Activated CD4-positive, alpha-beta memory T cell treated with anti-CD3 and anti-CD28 coated beads, Interleukin-2, amount 10 ng/mL, durations not matched to agents 7 days and 5 days (primary cell): ENCODE results near the gene RADX. TPM values are rescaled to one million over a fixed set of nuclear protein-coding genes. Genes with fewer than 3 reads are reported as not detected.

Experiments
- total RNA-seq, 2 experiments: library from RNA; stranded (reverse); gene quantifications; one replicate each; pipeline ENCODE4 v1.2.3, GENCODE V29; 2021

The RADX gene
- total RNA-seq, 2 experiments from 2014 or later, result 7.1 to 9.5 TPM

Other genes starting within 250 kb of the RADX start
- gene RNF128, start 114.7 kb downstream of the RADX start, total RNA-seq, result not detected
- 1 to 10 TPM; 1.4 to 1.5 TPM for gene TBC1D8B, start 190.7 kb downstream of the RADX start, total RNA-seq